Stimulated activated naive CD8-positive, alpha-beta T cell treated with anti-CD3 and anti-CD28 coated beads, Interleukin-15, amount 100 ng/mL, for 72 hours (primary cell): Measurements from ENCODE around the gene ARHGAP26.

ENCODE experiments used
- ATAC-seq: fragments of 150-1000 bp; cut with Tn5 transposase; 2 replicates; pipeline ENCODE4 v1.10.0; 2021; ENCODE audit warnings: mild to moderate bottlenecking, moderate library complexity
- DNase-seq, 2 donors: peaks; one replicate each; pipeline ENCODE4 v3.0.0; 2021 to 2022
- H3K27ac Mint-ChIP-seq, 2 donors: one replicate each; pipeline ENCODE4 v1.8.0; 2022; ENCODE audit warnings: mild to moderate bottlenecking in 2 of 2, mixed read lengths in 2 of 2, moderate library complexity in 2 of 2
- H3K27me3 Mint-ChIP-seq: one replicate; pipeline ENCODE4 v1.8.0; 2022; ENCODE audit warnings: mixed read lengths
- H3K4me1 Mint-ChIP-seq: one replicate; pipeline ENCODE4 v1.8.0; 2022; ENCODE audit warnings: mild to moderate bottlenecking, mixed read lengths
- H3K4me3 Mint-ChIP-seq, 2 donors: one replicate each; pipeline ENCODE4 v1.8.0; 2022; ENCODE audit warnings: mild to moderate bottlenecking in 2 of 2, mixed read lengths in 2 of 2, moderate library complexity in 1 of 2
- H3K9me3 Mint-ChIP-seq, 2 donors: one replicate each; pipeline ENCODE4 v1.8.0; 2022; ENCODE audit warnings: mixed read lengths in 2 of 2

Gene ARHGAP26

DNA sequence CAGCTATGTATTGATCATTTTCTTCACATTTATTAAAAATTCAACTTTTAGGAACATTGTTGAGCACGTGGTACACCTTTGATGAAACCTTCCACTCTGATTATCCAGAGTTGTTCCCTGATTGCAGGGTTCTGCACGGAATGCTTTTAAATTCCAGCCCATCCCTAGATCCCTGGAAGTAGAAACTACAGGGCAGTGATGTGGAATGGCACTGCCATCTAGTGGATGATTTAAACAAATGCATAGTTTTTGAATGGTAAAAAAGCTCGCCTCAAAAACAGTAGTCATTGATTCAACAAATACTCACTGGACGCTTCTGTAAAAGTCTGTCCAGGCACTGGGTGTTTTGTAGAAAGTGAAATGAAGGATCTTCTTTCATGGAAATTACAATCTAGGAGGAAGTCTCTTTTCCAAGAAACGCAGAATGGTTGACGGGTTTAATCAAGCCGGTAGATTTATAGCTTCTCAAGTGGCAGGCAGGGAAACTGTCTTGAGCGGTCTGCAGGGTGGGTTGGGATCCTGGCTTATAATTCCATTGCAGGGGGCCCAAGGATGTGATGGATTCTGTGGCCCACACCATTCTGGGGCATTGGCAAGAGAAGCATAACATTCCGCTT is 118.4 kb downstream of the ARHGAP26 start:
- H3K9me3 Mint-ChIP-seq, result no peaks in the 10 kb centered on the region
- H3K27me3 Mint-ChIP-seq, result no peaks in the 10 kb centered on the region
- no peak overlapping the region for H3K4me3 Mint-ChIP-seq
- no peaks in the 10 kb centered on the region for H3K4me1 Mint-ChIP-seq
- ATAC-seq, result no peak
- no peak for DNase-seq
- no peak overlapping the region for H3K27ac Mint-ChIP-seq

- no peak for DNase-seq
- H3K9me3 Mint-ChIP-seq, result no peaks in the 10 kb centered on the region
- no peak overlapping the region for H3K27ac Mint-ChIP-seq
- no peaks in the 10 kb centered on the region for H3K4me1 Mint-ChIP-seq
- no peak for ATAC-seq
- H3K4me3 Mint-ChIP-seq, result no peak overlapping the region
- no peaks in the 10 kb centered on the region for H3K27me3 Mint-ChIP-seq
Measured at GRCh38 chr5:142892021-142892420, 121.8 kb downstream of the ARHGAP26 start.

GRCh38 chr5:142894315-142894714 is 124.1 kb downstream of the ARHGAP26 start:
- Mint-ChIP-seq H3K27me3 (no peaks in the 10 kb centered on the region), H3K9me3 (no peaks in the 10 kb centered on the region), H3K27ac (peak overlapping the region in 1 of 2 donors; percentile 78), H3K4me1 (no peaks in the 10 kb centered on the region), H3K4me3 (no peak overlapping the region)
- ATAC-seq (no peak), DNase-seq (no peak)

- ATAC-seq, result no peak
- DNase-seq, result no peak
- Mint-ChIP-seq H3K27ac (no peak overlapping the region), H3K9me3 (no peaks in the 10 kb centered on the region), H3K4me1 (no peaks in the 10 kb centered on the region), H3K4me3 (no peak overlapping the region), H3K27me3 (no peaks in the 10 kb centered on the region)
Measured at GRCh38 chr5:142894749-142895148, 124.6 kb downstream of the ARHGAP26 start.

DNA sequence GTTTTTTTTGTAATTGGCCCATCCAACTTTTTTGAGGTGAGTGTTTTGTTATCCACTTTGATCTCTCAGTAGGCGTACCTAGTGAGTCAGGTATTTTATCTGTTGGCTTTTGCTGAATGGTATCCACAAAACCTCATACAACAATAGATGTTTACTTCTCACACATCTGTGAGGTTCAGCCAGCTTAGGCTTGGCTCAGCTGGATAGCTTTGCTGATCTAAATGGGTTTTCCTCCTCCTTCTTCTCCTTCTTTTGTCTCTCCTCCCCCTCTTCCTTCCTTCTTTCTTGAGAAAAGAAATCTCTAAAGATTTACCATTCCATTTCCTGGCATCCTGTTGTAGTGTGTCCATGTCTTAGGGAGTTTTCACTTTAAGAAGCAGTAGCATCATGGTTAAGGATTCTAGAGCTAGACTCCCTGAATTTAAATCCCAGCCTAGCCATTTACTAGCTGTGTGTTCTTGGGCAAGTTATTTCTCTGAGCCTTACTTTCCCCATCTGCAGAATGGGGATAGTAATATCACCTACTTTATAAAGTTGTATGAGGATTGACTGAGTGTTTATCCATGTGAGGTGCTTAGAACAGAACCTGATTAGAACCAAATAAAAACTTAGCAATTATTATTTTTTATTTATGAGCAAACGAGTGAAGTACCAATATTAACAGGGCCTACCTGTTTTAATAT is 126.3 kb downstream of the ARHGAP26 start:
- Mint-ChIP-seq H3K27me3 (no peaks in the 10 kb centered on the region), H3K4me1 (no peaks in the 10 kb centered on the region), H3K9me3 (no peaks in the 10 kb centered on the region), H3K4me3 (no peak overlapping the region), H3K27ac (no peak overlapping the region)
- no peak for ATAC-seq
- DNase-seq, result no peak

DNA sequence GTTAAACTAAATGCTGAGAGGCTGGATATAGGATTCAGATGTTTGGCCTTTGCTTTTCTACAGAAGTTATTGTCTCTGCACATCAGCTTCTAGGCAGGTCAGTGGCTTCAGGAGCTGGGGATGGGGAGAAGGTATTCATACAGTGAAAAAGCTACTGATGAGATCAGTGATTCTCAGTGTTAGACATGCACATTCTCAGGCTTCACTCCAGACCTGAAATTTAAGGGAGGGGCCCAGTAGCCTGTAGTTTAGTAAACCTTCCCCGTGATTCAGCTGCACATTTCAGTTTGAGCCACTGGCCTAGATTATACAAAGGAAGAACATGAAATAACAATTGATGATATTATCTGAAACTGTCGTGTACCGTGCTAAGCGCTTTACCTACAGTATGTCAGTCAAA is 127.2 kb downstream of the ARHGAP26 start:
- no peak for DNase-seq
- no peak for ATAC-seq
- H3K9me3 Mint-ChIP-seq, result no peaks in the 10 kb centered on the region
- H3K4me3 Mint-ChIP-seq, result no peak overlapping the region
- H3K27ac Mint-ChIP-seq, result no peak overlapping the region
- H3K27me3 Mint-ChIP-seq, result no peaks in the 10 kb centered on the region
- H3K4me1 Mint-ChIP-seq, result no peaks in the 10 kb centered on the region

DNA sequence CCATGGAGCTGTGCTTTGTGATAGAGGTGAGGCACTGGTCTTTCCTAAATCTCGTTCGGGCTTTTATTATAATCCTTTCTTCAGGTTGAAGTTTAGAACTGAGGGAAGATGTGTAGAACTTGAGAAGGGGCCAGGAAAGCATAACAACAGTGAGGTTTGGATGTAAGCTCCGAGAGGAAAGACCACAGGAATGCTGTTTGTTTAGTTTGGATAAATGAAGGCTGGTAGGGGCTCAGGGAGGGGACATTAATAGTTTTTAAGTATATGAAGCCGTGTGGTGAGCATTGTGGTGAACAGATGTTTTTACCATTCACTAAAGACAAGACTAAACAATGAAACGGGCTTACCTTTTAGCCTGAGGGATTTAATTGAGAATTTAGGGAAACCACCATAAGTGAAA is 130.8 kb downstream of the ARHGAP26 start:
- H3K27me3 Mint-ChIP-seq, result no peaks in the 10 kb centered on the region
- DNase-seq (no peak), ATAC-seq (no peak)
- H3K27ac Mint-ChIP-seq, result no peak overlapping the region
- H3K9me3 Mint-ChIP-seq, result no peaks in the 10 kb centered on the region
- H3K4me3 Mint-ChIP-seq, result no peak overlapping the region
- H3K4me1 Mint-ChIP-seq, result no peaks in the 10 kb centered on the region

- ATAC-seq (no peak), DNase-seq (no peak)
- Mint-ChIP-seq H3K27ac (no peak overlapping the region), H3K27me3 (no peaks in the 10 kb centered on the region), H3K4me3 (no peak overlapping the region), H3K9me3 (no peaks in the 10 kb centered on the region), H3K4me1 (no peaks in the 10 kb centered on the region)
Measured at GRCh38 chr5:142901476-142902185, 131.5 kb downstream of the ARHGAP26 start.

- H3K27ac Mint-ChIP-seq, result no peak overlapping the region
- H3K27me3 Mint-ChIP-seq, result no peaks in the 10 kb centered on the region
- no peak for DNase-seq
- H3K4me3 Mint-ChIP-seq, result no peak overlapping the region
- H3K4me1 Mint-ChIP-seq, result no peaks in the 10 kb centered on the region
- no peaks in the 10 kb centered on the region for H3K9me3 Mint-ChIP-seq
- no peak for ATAC-seq
Measured at GRCh38 chr5:142902186-142902965, 132.2 kb downstream of the ARHGAP26 start.

DNA sequence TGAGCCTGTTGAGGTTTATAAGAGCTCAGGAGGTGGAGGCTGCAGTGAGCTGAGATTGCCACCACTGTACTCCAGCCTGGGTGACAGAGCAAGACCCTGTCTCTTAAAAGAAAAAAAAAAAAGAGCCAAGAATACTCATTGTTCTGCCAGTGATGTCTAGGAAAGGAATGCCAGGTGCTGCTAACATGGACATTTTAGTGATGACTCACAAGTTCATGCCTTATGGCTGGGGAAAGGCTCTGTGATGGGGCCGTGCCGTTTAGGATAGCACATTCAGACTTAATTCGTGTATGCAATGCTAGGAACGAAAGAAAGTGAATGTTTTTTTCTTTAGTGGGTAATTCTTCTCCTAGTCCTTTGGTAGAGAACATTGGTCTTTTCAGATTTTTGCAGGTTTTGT is 134.2 kb downstream of the ARHGAP26 start:
- Mint-ChIP-seq H3K27ac (no peak overlapping the region), H3K4me3 (no peak overlapping the region), H3K4me1 (no peaks in the 10 kb centered on the region), H3K27me3 (no peaks in the 10 kb centered on the region), H3K9me3 (no peaks in the 10 kb centered on the region)
- DNase-seq, result no peak
- ATAC-seq, result no peak

DNA sequence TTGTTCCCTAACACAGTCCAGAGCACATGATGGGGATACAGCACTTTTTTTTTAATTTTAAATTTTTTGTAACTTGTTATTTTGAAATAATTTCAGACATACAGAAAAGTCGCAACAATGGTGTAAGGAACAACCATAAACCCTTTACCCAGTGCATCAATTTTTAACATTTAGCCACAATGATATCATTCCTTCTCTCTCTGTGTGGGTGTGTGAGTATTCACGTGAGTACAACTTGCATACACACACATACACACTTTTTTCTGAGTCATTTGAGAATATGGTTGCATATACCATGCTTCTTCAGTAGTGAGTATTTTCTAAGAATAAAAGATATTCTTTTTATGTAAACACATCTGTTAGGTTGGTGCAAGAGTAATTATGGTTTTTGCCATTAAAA is 135.2 kb downstream of the ARHGAP26 start:
- no peak for ATAC-seq
- H3K4me3 Mint-ChIP-seq, result no peak overlapping the region
- no peak overlapping the region for H3K27ac Mint-ChIP-seq
- no peaks in the 10 kb centered on the region for H3K27me3 Mint-ChIP-seq
- no peaks in the 10 kb centered on the region for H3K9me3 Mint-ChIP-seq
- no peaks in the 10 kb centered on the region for H3K4me1 Mint-ChIP-seq
- DNase-seq, result no peak

DNA sequence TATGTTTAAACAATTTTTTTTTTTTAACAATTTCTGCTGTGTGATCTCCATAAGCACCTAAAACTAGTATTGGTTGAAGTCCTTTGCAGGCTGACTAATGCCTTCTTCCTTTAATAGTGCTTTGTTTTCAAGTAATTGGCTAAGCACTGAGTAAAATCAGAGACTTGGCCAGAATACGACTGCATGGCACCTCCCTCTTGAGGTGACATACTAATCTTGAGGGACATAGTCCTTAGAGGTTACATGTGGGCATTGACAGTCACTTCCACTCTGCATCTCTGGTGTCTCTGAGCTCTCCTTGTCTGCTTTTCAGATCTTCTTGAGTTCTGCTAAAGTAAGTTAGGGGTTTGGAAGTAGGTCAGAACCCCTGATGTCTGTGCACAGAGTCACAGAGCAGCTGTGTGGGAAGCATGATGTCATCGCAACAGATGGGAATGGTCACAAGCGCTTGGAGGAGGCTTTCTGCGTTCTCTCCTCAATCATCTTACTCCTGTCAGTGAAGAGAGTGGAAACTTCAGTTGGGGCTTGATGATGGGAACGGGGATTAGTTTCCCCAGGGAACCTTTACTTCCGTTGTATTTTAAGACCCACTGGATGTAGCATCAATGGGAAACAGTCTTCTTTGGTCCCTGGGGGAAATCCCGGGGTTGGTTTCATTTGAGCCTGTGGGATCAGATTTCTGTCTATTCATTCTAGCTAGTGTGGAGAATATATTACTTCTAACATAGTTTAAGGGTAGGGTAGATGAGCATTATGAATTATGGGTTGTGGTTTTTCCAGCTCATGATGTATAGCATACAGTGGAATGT is 136.9 kb downstream of the ARHGAP26 start:
- no peak overlapping the region for H3K4me3 Mint-ChIP-seq
- H3K27ac Mint-ChIP-seq, result no peak overlapping the region
- H3K9me3 Mint-ChIP-seq, result no peaks in the 10 kb centered on the region
- no peak for ATAC-seq
- H3K4me1 Mint-ChIP-seq, result no peaks in the 10 kb centered on the region
- no peak for DNase-seq
- no peaks in the 10 kb centered on the region for H3K27me3 Mint-ChIP-seq

- H3K4me3 Mint-ChIP-seq, result no peak overlapping the region
- DNase-seq, result no peak
- ATAC-seq, result no peak
- H3K4me1 Mint-ChIP-seq, result no peaks in the 10 kb centered on the region
- no peaks in the 10 kb centered on the region for H3K27me3 Mint-ChIP-seq
- no peaks in the 10 kb centered on the region for H3K9me3 Mint-ChIP-seq
- H3K27ac Mint-ChIP-seq, result no peak overlapping the region
Measured at GRCh38 chr5:142908659-142909058, 138.5 kb downstream of the ARHGAP26 start.

GRCh38 chr5:142910128-142910527 is 140.0 kb downstream of the ARHGAP26 start:
- H3K27ac Mint-ChIP-seq, result no peak overlapping the region
- no peaks in the 10 kb centered on the region for H3K9me3 Mint-ChIP-seq
- H3K4me1 Mint-ChIP-seq, result no peaks in the 10 kb centered on the region
- H3K4me3 Mint-ChIP-seq, result no peak overlapping the region
- DNase-seq (no peak), ATAC-seq (no peak)
- H3K27me3 Mint-ChIP-seq, result no peaks in the 10 kb centered on the region

DNA sequence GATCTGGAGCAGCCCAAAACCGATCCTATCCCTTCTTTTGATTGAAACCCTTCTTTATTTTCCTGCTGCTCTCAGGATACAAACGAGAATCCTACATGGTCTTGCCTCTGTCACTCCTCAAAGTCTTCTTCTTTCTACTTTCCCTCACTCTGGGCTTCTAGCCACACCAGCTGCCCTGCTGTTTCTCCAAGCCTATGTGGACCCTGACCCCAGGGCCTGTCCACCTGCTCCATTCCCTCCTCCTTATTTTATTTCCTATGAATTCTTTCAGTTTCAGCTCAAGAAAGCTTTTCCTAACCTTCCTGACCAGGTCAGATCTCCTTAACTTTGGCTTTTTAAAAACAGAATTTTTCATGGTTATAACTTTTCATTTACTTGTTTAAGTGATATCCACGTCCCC is 141.0 kb downstream of the ARHGAP26 start:
- H3K27ac Mint-ChIP-seq, result no peak overlapping the region
- H3K9me3 Mint-ChIP-seq, result no peaks in the 10 kb centered on the region
- DNase-seq, result no peak
- no peaks in the 10 kb centered on the region for H3K27me3 Mint-ChIP-seq
- H3K4me1 Mint-ChIP-seq, result no peaks in the 10 kb centered on the region
- ATAC-seq, result no peak
- H3K4me3 Mint-ChIP-seq, result no peak overlapping the region
